Measurements from ENCODE around the gene ATP11B. TPM values are rescaled to one million over a fixed set of nuclear protein-coding genes. Genes with fewer than 3 reads are reported as not detected.

ATP11B gene
- total and polyA plus RNA-seq, 9 of the 15 experiments (the other 6 are each of a cell fraction or from before 2014, with no cell fraction given) = 11.9 to 68.7 (median 41.8) TPM

GRCh38 chr3:182785142-182785541 is 8.2 kb upstream of the ATP11B start:
- Histone ChIP-seq H3K27ac (ENCODE audit: extremely low read depth, low read depth, low read length) (no peak overlapping the region), H3K9me1 (ENCODE audit: control insufficient read depth, insufficient read depth, low read length) (no peaks in the 10 kb centered on the region), H3K27me3 (ENCODE audit: control insufficient read depth in 2 of 2, insufficient read depth in 2 of 2, low read length in 2 of 2) (no peaks in the 10 kb centered on the region), H3K4me3 (no peak overlapping the region), H3K79me2 (ENCODE audit: control insufficient read depth, insufficient read depth, low read length) (no peaks in the 10 kb centered on the region), H3K9me3 (replicated peaks; ENCODE audit: control insufficient read depth, insufficient read depth, low read depth, low read length) (no peaks in the 10 kb centered on the region), H2AFZ (ENCODE audit: low read depth, low read length) (no peak overlapping the region), H3K4me1 (replicated peaks in 1 of 2; ENCODE audit: control insufficient read depth in 2 of 2, insufficient read depth in 2 of 2, low read length in 2 of 2) (peaks cover 3 to 31% of the 10 kb centered on the region in 2 experiments; a peak in 3 of 5 replicates), H4K20me1 (replicated peaks; ENCODE audit: control insufficient read depth, insufficient read depth, low read length) (no peaks in the 10 kb centered on the region), H3K36me3 (ENCODE audit: control insufficient read depth, insufficient read depth, low read length) (no peaks in the 10 kb centered on the region), H3K9ac (ENCODE audit: insufficient read depth in 1 of 2, low read depth in 2 of 2, low read length in 2 of 2) (no peak overlapping the region), H3K4me2 (ENCODE audit: insufficient read depth, low read length) (0 out of 2 replicates have a peak overlapping the region, but pooled peaks have one; percentile 51)
- no TSS peak for BruUV-seq (replicated peaks)
- in situ Hi-C loops (cut with MboI) = no loop called here
- intact Hi-C loops (cut with micrococcal nuclease) = no loop called here
- POLR2A ChIA-PET = interaction anchor here (1.4 kb wide), 1 partner anchor 8 kb away, joined by 4 read pairs; the partner anchor contains the start of gene ATP11B
- TF ChIP-seq TARDBP (IDR thresholded peaks at IDR 0.05) (no peak), LCOR (CRISPR knock-in tag; IDR thresholded peaks at IDR 0.05) (0 out of 2 replicates have a peak, but pooled peaks have one; percentile 32)
- FAIRE-seq = no peak
- CTCF ChIA-PET (ENCODE audit: low intra/inter-chr PET ratio) = no interaction called here
- 54% methylated on average over 3 of the region's 3 CpGs for WGBS (ENCODE audit: insufficient coverage, low coverage, missing lambda C conversion rate)
- no peak for DNase-seq (ENCODE audit: extremely low read depth in 1 of 4, low spot score in 3 of 4)
- no peak for ATAC-seq

- Histone ChIP-seq H3K4me3 (no peak overlapping the region), H3K9me1 (ENCODE audit: control insufficient read depth, insufficient read depth, low read length) (no peaks in the 10 kb centered on the region), H2AFZ (ENCODE audit: low read depth, low read length) (no peak overlapping the region; the same call in 1 of the 2 replicates), H3K9me3 (replicated peaks; ENCODE audit: control insufficient read depth, insufficient read depth, low read depth, low read length) (no peaks in the 10 kb centered on the region), H3K27me3 (ENCODE audit: control insufficient read depth in 2 of 2, insufficient read depth in 2 of 2, low read length in 2 of 2) (no peaks in the 10 kb centered on the region), H3K4me2 (ENCODE audit: insufficient read depth, low read length) (no peak overlapping the region; the same call in 1 of the 2 replicates), H3K27ac (ENCODE audit: extremely low read depth, low read depth, low read length) (no peak overlapping the region), H3K9ac (ENCODE audit: insufficient read depth in 1 of 2, low read depth in 2 of 2, low read length in 2 of 2) (no peak overlapping the region), H4K20me1 (replicated peaks; ENCODE audit: control insufficient read depth, insufficient read depth, low read length) (no peaks in the 10 kb centered on the region), H3K79me2 (ENCODE audit: control insufficient read depth, insufficient read depth, low read length) (no peaks in the 10 kb centered on the region), H3K36me3 (ENCODE audit: control insufficient read depth, insufficient read depth, low read length) (no peaks in the 10 kb centered on the region), H3K4me1 (replicated peaks in 1 of 2; ENCODE audit: control insufficient read depth in 2 of 2, insufficient read depth in 2 of 2, low read length in 2 of 2) (peaks cover 3 to 31% of the 10 kb centered on the region in 2 experiments; a peak in 3 of 5 replicates)
- ATAC-seq (no peak), FAIRE-seq (no peak), DNase-seq (ENCODE audit: extremely low read depth in 1 of 4, low spot score in 3 of 4) (no peak)
- BruUV-seq (replicated peaks) = no TSS peak
- intact Hi-C loops (cut with micrococcal nuclease) (no loop called here), in situ Hi-C loops (cut with MboI) (no loop called here)
- CTCF ChIA-PET (ENCODE audit: low intra/inter-chr PET ratio) = no interaction called here
- POLR2A ChIA-PET = interaction anchor here (1.4 kb wide), 1 partner anchor 8 kb away, joined by 4 read pairs; the partner anchor contains the start of gene ATP11B
- TF ChIP-seq CREB1 (IDR thresholded peaks at IDR 0.05) (no peak), CREB1 (CRISPR knock-in tag; IDR thresholded peaks at IDR 0.05) (no peak), KLF10 (CRISPR knock-in tag; IDR thresholded peaks at IDR 0.05) (no peak), RERE (CRISPR knock-in tag; IDR thresholded peaks at IDR 0.05; ENCODE audit: borderline replicate concordance) (no peak), E2F3 (CRISPR knock-in tag; IDR thresholded peaks at IDR 0.05) (no peak), POLR2AphosphoS5 (IDR thresholded peaks at IDR 0.05; ENCODE audit: control insufficient read depth, insufficient read depth, low read depth, low read length) (no peak), E2F5 (CRISPR knock-in tag; IDR thresholded peaks at IDR 0.05) (no peak), EWSR1 (IDR thresholded peaks at IDR 0.05; ENCODE audit: borderline replicate concordance, low read depth, partially characterized antibody) (no peak), TCF7L2 (IDR thresholded peaks at IDR 0.05; ENCODE audit: low read depth, low read length) (no peak)
Observed at GRCh38 chr3:182785756-182786155, 7.5 kb upstream of the ATP11B start.
